ENCODE data around the gene MINAR1.

MINAR1 gene

GRCh38 chr15:79432345-79433275 is 474 bp downstream of the MINAR1 start:
- no peak for DNase-seq

GRCh38 chr15:79433276-79433990 is 1.3 kb downstream of the MINAR1 start:
- DNase-seq: peak; percentile 12

DNA sequence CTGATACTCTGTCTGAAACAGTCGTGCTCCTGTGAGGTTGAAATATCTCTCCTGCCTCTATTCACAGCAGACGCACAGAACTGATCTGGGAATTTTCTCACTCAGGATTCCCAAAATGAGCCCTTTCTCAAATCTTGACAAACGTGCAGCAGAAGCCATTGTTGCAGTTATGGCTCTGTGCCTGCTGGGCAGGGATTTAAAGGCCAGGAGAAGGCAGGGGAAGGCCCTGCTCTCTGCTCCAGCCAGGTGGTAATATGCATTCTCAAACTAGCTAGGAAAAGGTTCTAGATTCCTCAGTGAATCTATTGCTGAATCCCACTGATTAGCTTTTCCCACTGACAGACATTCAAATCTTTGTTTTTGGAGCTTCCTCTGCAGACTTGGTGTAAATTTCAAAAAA is 2.2 kb downstream of the MINAR1 start:
- no peak for DNase-seq

- DNase-seq: no peak
Measured at GRCh38 chr15:79436037-79436780, 4.1 kb downstream of the MINAR1 start.

GRCh38 chr15:79437275-79438000 is 5.3 kb downstream of the MINAR1 start:
- no peak for DNase-seq

GRCh38 chr15:79439236-79439635 is 7.1 kb downstream of the MINAR1 start:
- DNase-seq: no peak

DNA sequence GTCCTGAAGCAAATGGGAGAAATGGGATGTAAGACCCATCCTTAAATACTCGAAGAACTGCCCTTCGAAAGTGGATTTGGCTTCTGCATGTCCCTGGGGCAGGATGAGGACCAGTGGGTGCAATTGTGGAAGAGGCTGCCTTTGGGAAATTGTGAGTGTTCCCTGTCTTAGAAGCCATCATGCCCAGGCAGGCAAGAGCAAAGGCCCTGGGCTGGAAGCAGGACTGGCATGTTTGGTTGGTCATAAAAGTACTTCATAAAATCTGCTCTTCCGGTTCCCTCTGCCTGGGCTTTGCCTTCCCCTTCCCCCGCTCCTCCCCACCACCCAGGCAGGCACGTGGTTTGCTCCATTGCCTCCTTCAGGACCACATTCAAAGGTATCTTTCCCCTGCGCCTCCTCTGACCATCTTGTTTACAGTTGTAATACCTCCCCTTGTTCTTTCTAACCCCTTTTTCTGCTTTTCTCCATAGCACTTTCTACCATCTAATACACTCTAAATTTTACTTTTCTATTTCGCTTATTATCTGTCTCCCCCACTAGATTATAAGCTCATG is 8.3 kb downstream of the MINAR1 start:
- peak; percentile 4 for DNase-seq

- DNase-seq: peak; percentile 13
Measured at GRCh38 chr15:79442911-79443310, 10.8 kb downstream of the MINAR1 start.

DNA sequence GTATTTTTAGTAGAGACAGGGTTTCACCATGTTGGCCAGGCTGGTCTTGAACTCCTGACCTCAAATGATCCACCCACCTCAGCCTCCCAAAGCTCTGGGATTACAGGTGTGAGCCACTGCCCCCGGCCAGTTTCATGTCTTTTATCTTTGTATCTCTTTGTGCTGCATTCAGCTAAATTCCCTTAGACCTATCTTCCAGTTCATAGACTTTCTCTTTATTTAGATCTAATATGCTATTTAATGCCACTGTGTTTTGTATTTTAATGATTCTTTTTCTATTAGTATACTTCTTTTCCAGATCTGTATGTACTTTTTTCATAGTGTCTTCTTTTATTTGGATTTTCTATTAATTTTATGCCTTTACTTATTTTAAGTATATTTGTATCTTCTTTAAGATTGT is 14.9 kb downstream of the MINAR1 start:
- DNase-seq: no peak

GRCh38 chr15:79450648-79451047 is 18.5 kb downstream of the MINAR1 start:
- DNase-seq: no peak

GRCh38 chr15:79451361-79451999 is 19.3 kb downstream of the MINAR1 start:
- DNase-seq: no peak

DNA sequence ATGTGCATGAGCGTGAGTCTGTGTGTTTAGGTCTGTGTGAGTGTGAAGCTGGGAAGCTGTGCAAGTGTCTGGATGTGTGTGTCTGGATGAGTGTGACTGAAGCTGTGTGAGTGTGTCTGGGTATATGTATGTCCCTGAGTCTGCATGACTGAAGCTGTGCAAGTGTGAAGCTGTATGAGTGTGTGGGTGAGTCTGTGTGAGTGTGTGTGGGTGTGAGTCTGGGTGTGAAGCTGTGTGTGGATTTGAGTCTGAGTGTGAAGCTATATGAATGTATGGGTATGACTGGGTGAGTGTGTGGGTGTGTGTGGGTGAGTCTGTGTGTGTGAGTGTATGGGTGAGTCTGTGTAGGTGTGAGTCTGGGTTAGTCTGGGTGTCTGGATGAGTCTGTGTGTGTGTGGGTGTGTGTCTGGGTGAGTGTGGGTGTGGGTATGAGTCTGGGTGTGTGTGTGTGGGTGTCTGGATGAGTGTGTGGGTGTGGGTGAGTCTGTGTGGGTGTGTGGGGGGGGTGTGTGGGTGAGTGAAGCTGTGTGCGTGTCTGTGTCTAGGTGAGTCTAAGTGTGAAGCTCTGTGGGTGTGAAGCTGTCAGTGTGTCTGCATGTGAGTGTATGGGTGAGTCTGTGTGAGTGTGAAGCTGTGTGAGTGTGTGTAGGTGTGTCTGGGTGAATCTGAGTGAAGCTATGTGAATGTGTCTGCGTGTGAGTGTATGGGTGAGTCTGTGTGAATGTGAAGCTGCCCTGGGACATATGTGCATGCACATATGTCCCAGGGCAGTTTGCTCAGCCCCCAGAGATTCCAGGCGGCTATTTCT is 20.3 kb downstream of the MINAR1 start:
- DNase-seq: no peak

DNA sequence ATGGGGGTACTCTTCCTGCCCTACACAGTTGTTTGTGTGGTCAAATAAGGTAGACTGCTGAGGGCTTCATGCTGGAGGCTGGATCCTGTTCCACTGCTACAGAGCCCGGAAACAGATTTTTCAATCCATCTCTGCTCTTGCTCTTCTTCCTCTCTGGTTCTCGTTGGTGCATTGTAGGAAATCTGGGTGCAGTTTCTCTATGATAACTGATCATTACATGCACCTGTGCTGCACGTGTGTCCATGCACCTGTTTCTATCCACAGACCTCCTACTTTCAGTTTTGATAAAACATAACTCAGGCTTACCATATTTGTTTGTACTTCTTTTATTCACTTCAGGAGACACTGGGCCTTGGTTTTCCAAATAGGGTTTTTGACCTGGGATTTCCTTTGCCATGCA is 21.3 kb downstream of the MINAR1 start:
- DNase-seq: no peak

DNA sequence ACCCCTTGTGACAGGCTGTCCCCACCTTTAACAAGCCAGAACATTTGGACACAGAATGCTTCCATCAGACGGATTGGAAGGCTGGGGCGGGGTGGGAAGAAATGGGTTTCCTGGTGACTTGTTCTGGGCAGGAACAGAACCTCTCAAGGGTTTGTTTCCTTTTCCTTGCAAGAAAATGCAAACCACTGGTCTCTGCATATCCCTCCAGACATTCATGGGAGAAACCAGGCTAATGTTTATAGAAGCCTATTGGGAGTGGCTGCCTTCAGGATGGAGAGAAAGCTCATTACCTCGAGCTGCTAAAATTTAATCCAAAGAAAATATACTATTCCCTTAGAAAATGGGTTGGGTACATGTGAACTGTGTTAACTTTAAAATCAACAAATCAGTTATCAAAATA is 21.9 kb downstream of the MINAR1 start:
- DNase-seq: no peak

DNA sequence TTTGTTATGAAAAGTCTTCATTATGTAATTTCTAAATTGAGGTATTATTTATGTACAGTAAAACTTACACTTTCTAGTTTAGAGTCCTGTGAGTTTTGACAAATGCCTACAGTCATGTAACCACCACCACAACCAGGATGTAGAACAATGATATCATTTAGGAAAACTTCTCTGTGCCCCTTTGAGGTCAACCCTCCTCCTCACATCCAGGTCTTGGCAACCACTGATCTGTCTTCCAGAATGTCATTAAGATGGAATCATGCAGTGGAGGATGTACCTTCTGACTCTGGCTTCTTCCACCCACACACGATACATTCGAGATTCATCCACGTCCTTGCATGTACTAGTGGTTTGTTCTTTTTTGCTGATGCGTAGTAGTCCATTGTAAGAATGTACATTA is 23.2 kb downstream of the MINAR1 start:
- DNase-seq: no peak

DNA sequence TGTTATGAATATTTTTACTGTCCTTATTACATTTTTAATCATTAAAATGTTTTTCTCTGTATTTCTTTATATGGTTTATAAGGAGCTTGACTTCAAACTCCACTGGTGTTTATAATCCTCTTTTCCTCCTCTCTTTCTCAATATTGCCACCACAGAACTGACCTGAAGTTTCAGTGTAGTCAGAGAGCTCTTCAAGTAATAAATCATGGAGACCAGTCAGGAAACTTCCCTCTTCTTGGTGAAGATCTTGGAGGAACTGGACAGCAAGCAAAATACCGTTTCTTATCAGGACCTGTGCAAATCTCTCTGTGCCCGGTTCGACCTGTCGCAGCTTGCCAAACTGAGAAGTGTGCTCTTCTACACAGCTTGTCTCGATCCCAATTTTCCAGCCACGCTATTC is 23.8 kb downstream of the MINAR1 start:
- no peak for DNase-seq

DNA sequence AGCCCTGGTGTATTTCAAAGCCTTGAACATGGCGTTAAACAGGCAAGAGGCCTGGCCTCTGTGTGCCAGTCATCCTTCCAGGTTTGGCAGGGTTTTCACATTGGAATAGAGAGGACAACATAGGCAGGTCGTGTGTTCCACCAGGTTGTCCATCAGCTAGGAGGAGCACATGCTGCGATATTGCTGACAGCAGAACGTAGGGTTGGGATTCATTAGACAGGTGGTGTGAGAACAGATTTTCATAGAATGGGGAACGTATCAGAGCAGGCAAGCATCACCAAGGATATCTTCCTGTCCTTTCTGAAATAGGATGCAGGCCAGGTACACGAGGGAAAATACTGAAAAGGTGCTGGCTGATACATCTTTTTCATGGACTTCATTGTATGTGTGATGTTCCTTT is 26.4 kb downstream of the MINAR1 start:
- DNase-seq: no peak

GRCh38 chr15:79459666-79460065 is 27.5 kb downstream of the MINAR1 start:
- no peak for DNase-seq

DNA sequence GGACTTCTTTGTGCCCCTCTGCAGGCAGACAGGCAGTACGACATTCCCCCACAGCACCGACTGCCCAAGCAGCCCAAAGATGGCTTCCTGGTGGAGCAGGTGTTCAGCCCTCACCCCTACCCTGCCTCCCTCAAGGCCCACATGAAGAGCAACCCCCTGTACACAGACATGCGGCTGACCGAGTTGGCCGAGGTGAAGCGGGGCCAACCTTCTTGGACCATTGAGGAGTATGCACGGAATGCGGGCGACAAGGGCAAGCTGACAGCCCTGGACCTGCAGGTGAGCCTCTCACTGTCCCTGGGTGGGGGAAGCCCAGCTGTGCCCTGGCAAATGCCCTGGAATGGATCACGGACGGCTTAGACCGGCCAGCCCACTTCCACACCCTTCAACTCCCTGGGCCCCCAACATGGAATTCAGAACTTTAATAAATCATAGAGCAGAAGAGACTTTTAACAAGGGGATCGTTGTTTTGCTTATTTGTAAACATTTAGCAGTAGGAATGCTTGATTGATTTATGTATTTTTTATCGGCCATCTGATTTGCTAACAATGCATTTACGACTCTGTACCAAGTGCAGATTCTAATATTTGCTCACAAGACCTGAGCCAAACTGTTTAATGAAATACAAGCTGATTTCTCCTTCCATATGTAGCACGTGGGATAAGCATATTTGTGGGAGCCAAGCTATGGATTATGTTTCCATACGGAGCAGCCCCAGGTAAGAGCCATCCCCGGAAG is 31.1 kb downstream of the MINAR1 start:
- DNase-seq: no peak

DNA sequence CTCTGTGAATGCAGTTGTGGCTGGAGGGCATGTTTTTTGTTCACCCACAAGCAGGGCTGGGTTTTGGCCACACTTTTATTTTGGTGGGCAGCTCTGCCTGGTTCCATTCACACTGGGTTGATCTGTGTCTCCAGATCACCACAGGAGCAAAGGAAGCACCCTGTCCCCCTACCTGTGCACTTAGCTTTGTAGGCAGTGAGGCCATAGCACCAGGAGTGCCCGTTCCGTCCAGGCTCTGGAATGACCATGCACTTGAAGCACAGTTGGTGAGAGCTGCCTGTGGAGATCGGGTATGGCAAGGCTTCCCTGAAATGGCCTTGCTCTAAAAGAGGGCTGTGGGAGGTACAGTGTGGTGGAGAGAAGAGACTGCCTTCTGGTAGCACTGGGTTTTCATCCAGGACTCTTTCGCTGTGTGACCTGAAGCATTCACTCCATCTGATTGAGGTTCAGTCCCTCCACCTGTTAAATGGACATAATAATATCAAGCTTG is 31.7 kb downstream of the MINAR1 start:
- DNase-seq: no peak
